Epithelial cell of proximal tubule (primary cell): Measurements from ENCODE around the gene RAPH1. TPM values are rescaled to one million over a fixed set of nuclear protein-coding genes. Genes with fewer than 3 reads are reported as not detected.

Experiments used
- DNase-seq: peaks from one replicate; pipeline ENCODE4 v3.0.0-alpha.2; 2011; ENCODE audit warnings: low read depth
- H3K4me3 ChIP-seq: 2 replicates; pipeline ENCODE4 v1.5.1; 2011; ENCODE audit warnings: low read depth, mild to moderate bottlenecking, low read length
- CTCF ChIP-seq: conservative IDR thresholded peaks from 2 replicates; pipeline ENCODE4 v1.5.1; 2012; ENCODE audit warnings: low read depth, mild to moderate bottlenecking, low read length
- total RNA-seq: library from RNA; depleted of rRNA; stranded (reverse); fragments of >200 nt; gene quantifications from 2 replicates; pipeline ENCODE4 v1.2.3, GENCODE V29; 2015

The RAPH1 gene
- total RNA-seq, 1 donor from 2014 or later, result 33.4 TPM

DNA sequence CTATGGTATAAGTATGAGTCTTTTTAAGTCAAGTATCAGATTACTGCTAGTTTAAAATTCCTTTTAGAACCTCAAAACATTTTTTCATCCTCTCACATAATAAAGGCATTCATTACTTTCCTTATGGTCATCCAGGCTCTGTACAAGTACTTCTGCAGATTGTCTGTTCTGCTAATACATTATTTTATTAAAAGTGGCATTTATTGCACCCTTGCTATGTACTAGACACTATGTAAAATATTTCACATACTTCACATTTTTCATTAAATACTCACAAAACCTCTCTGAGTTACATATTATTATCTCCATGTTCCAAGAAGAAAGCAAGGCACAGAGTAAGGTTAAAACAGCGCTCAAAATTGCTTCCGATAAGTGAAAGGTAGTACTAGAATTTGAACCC, 84.1 kb downstream of the RAPH1 start:
- TF ChIP-seq CTCF, result no peak
- DNase-seq, result no peak
- no peak overlapping the region for H3K4me3 ChIP-seq

DNA sequence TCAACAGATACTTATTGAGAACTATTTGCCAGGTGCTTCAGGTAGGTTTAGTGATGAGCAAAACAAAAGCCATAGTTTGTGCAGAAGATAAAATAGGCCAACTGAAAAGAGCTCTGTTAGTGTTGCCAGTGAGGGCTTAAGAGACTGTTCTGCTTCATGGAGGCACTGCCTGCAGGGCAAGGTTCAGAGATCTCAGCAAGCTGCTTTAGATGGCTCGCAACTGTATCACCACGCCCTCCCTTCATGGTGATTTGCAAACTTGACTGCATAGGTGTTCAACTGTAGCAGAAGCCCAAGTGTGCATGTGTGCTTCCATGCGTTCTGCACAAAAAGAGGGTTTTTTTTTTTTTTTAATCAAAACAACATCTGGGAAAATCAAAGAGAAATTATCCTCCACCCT, 84.5 kb downstream of the RAPH1 start:
- H3K4me3 ChIP-seq, result no peak overlapping the region
- TF ChIP-seq CTCF, result no peak
- DNase-seq, result no peak

DNA sequence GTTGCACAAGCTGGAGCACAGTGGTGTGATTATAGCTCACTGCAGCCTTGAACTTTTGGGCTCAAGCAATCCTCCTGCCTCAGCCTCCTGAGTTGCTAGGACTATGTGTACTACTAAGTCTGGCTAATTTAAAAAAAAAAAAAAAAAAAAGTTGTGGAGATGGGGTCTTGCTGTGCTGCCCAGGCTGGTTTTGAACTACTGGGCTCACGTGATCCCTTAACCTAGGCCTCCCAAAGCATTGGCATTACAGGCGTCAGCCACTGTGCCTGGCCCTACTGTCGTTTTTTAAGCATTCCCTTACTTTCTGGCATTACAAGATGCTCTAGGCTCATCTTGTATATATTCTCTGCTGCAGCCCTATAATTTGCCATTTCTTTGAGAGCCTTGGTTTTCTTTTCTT, 88.3 kb downstream of the RAPH1 start:
- no peak overlapping the region for H3K4me3 ChIP-seq
- no peak for DNase-seq
- no peak for TF ChIP-seq CTCF

GRCh38 chr2:203446071-203446481, 89.0 kb downstream of the RAPH1 start:
- TF ChIP-seq CTCF, result no peak
- DNase-seq, result no peak
- H3K4me3 ChIP-seq, result no peak overlapping the region

DNA sequence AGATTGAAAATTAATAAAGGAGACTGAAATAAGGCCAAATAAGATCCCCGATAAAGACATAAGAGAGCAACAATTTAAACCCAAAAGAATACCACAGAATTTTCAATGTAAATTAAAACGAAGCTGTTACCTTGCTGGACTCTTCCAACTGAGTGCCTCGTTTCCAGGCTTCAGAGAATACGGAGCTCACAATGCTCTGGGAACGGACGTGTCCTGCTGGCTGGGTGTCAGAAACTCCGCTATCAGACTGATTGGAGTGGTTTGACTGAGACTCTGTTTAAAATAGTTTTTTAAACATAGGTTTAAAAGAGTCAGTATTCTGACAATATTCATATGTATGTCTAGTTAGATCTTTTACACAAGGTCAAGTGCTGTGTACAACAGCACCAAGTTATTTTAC, 90.4 kb downstream of the RAPH1 start:
- no peak for DNase-seq
- no peak for TF ChIP-seq CTCF

DNA sequence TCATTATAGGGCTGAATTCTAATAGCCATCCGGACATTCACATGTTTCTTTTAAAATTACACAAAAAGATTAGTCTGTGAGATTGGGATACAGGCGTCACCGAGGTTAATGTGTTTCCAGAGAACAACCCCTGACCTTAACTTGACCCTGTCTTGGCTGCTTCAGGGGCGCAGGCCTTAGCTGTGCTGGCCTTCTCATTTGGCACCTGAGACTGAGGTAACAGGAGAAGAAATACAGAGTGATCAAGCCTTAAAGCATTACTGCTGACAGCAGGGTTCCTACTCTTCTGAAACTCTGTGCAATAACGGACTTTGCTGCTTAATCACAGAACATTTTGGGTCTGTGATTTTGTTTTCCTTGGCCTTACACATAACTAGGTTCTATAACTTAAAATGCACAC, 92.6 kb downstream of the RAPH1 start:
- DNase-seq, result no peak
- TF ChIP-seq CTCF, result no peak
- H3K4me3 ChIP-seq, result no peak overlapping the region

More for the DNA sequence above, 90.4 kb downstream of the RAPH1 start:
- H3K4me3 ChIP-seq, result no peak overlapping the region

DNA sequence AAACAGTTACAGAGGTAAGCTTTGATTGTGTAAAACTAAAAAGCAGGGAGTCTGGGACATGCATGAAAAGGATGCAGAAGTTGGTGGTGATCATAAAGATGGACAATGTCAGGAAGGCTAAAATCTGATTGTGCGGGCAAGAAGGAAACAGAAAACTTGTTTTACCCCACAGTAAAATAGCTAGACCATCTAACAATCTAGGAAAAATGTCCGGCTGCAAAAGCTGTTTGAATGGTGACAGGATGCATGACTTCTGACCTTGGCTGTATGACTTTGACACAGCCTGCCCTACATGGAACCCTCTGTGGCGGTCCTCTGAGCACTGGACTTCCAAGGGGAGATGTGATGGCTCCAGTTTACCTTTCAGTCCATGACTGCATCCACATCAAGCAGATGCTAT, 93.6 kb downstream of the RAPH1 start:
- DNase-seq, result no peak
- H3K4me3 ChIP-seq, result no peak overlapping the region
- no peak for TF ChIP-seq CTCF
